Fibroblast of peridontal ligament (primary cell): ENCODE data around the gene TELO2.

Experiments
- DNase-seq: peaks from one replicate; pipeline ENCODE4 v3.0.0-alpha.2; 2010; ENCODE audit errors: extremely low read depth

The TELO2 gene

DNA sequence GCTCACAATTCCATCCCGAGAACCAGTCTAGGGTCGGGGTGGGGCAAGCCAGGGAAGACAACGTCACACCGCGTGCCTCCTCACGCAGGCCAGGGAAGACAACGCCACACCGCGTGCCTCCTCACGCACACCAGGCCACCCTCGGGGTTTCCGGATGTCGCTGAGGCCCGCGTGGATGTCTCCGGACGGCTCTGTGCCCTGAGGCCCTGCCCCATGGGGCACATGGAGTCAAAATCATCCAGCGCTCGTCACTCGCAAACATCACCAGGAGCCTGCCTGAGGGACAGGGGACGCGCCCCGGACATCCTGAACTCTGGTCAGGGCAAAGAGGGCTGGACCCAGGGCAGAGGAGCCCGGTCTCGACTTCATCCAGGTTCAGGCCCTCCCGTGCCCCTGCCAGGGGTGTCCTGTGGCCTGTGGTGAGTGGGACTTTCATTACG, 44.0 kb downstream of the TELO2 start:
- DNase-seq = no peak

DNA sequence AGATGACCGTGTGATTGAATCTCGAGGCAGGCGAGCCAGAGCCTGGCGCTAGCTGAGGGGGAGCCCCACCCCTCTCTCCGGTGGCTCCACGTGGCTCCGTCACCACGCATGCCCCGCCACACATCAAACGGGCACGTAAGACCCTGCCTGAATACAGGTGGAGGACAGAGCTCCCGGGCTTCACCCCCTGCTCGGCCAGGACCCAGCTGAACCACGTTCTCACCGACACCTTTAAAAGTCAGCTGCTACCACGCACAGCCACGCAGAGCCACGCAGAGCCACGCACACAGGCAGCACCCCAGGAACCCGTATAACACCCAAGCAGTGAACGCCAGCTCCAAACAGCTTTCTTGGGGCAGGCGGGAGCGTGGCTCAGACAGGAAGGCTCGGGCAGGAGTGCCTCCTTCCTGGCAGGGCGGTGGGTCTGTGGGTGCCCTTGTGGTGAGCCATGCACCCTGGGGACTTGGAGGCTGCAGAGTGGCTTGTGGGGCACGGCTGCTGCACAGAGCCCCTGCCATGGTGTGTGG, 44.7 kb downstream of the TELO2 start:
- DNase-seq = no peak

DNA sequence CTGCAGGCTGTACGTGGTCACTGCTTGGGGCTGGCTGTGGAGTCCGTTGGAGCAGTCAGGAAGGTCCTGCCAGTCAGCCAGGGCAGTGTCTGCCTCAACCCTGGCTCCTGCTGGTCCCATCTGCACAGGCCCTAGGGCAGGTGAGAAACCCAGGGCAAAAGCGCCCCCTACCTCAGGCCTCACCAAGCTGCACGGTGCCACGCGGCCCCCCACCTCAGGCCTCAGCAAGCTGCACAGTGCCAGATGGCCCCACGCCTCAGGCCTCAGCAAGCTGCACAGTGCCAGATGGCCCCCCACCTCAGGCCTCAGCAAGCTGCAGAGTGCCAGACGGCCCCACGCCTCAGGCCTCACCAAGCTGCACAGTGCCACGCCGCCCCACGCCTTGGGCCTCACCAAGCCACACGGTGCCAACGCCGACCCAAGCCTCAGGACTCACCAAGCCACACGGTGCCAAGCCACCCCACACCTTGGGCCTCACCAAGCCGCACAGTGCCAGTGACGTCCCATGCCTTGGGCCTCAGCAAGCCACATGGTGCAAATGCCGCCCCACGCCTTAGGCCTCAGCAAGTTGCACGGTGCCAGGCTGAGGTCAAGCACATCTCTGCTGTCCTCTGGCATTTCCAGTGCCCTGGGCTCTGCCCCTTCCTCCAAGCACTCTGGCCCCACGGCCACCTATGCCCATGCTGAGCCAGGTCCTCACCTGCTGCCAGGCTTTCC, 45.8 kb downstream of the TELO2 start:
- no peak for DNase-seq

DNA sequence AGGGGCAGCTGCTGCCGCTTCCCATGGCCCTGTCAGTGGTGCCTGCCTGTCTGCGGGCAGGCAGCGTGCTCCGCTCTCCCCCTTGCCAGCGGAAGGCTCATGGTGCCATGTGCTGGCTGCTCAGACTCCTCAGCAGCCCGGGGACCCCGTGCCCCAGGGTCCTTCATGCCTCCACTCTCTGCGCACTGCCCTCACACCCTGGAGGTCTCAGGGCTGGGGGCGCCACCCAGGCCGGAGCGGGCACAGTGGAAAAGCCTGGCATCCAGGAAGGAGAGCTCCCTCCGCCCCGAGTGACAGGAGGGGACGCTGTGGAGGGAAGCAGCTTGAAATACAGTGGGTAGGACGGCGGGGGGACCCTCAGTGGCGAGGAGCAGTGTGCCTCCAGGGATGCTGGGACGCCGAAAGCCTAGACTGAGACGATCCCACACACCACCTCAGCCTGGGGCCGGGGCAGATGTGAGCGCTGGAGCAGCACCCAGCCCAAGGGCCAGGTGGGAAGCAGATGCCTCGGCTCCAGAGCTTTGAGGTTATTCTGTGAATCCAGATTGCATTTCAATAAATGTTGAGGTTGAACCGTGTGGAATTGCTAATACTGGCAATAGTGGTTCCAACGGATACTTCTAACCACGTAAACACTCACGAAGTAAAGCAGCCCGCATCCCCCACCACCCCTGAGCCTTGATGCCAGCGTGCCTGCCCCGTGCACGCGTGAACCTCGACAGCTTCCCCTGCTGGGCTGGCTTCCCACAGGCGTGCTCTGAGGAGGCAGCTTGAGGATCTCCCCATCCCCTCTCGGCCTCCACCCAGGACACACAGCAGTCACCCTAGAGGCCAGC, 46.8 kb downstream of the TELO2 start:
- no peak for DNase-seq

DNA sequence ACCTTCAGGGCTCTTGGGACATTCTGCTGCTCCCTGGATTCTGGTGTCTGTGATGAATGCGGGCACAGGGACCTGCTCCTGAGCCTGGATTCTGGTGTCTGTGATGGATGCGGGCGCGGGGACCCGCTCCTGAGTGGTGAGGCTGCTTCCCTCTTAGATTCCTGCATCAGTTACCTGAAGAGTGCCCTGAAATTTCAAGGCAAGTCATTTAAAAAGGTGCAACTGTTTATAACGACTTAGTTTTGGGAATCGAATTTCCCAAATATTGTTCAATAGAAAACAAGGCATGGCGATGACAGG, 47.3 kb downstream of the TELO2 start:
- no peak for DNase-seq

DNA sequence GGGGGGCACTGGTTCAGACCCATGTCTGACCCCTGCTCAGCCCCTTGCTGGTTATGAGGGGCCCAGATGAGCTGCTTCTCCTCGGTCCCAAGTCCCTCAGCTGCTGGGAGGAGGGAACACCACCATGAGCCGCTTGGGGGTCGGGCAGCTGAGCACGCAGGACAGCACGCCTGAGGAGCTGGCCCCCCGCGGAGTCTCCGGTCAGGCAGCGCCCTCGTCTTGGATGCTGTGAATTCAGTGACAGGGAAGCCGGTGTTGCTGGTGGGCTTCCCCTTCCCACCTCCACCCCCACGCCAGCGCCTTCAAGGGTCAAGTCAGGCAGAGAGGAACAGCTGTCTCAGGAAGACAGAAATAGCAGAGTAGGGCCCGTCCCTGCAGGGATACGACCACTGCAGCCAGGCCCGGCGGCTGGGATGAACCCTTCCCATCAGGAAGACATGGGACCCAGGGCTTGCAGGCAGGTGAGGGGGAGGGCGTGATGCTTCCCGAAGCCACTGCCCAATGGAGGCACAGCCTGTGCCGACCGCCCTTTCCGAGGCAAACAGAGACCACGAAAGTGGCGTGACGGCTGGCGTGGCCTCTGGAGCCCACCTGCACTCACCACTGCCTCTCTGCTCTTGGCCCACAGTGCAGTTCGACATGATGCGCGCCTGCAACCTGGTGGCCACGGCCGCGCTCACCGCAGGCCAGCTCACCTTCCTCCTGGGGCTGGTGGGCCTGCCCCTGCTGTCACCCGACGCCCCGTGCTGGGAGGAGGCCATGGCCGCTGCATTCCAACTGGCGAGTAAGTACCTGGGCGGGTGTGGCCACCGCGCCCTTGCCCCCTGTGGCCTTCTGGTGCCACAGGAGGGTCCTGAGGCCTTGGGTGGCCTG, 48.4 kb downstream of the TELO2 start:
- no peak for DNase-seq

DNA sequence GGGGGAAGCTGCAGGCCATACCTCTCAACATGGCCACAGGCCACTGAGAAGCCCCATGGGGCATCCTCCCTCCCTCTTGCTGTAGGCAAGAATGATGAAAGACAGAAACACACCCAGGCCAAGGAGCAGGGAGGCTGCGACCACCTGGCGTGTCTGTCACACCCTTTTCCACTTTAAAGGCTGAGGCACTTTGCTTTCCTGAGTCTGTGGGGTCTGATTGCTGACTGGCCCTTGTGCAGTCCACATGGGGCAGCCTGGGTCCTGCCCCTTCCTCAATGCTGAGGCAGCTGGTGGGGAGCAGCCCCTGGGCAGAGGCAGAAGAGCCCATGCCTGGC, 49.0 kb downstream of the TELO2 start:
- no peak for DNase-seq

DNA sequence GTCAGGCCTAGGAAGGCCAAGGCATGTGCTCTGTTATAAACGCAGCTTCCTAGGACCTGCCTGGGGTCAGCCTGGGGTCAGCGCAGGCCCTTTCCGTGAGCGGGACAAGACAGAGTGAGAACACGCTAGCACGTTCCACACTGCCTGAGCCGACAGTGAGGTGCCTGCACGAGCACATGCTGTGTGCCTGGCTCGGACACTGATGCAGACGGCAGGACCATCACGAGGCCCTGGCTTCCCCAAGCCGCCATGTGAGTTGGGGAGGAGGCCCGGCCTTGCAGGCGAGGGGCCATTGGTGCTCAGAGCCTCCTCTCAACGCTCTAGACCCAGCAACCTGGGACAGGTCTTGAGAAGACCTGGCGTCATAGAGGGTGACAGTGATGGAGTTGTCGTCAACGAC, 49.4 kb downstream of the TELO2 start:
- no peak for DNase-seq

DNA sequence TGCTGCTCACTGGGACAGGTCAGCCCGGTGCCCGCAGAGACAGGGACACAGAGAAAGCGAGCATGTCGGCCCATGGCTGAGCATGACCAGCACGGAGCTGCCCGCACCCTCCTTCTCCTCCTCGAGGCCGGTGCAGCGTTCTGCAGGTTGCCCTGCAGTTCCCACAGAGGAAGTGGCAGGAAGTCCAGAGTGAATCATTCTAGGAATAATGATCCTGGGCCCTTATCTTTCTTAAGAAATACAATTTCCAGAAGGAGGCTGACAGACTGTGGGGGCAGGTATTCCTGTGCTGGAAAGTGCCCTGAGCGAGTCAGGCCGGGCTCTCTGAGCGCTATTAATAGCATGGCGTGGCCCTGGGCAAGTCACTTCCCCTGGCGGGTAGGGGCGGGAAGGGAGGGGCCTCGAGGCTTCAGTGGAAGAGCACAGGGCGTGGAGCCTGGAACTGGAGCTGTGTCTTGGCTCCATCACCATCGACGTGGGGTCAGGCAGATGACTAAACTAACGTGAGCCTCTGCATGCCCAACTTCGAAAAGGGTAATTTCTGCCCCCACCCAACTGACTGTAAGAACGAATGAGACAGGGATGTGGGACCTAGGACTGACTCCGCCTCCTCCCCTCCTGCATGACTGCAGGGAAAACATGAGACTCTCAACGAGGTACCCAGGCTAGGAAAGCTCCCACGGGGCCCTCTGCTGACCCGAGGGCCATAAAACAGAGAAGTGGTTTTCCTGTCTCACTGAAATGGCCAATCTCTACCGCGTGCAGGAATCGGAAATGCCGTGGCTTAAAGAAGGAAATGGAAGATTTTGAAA, 50.1 kb downstream of the TELO2 start:
- DNase-seq = peak; percentile 56

DNA sequence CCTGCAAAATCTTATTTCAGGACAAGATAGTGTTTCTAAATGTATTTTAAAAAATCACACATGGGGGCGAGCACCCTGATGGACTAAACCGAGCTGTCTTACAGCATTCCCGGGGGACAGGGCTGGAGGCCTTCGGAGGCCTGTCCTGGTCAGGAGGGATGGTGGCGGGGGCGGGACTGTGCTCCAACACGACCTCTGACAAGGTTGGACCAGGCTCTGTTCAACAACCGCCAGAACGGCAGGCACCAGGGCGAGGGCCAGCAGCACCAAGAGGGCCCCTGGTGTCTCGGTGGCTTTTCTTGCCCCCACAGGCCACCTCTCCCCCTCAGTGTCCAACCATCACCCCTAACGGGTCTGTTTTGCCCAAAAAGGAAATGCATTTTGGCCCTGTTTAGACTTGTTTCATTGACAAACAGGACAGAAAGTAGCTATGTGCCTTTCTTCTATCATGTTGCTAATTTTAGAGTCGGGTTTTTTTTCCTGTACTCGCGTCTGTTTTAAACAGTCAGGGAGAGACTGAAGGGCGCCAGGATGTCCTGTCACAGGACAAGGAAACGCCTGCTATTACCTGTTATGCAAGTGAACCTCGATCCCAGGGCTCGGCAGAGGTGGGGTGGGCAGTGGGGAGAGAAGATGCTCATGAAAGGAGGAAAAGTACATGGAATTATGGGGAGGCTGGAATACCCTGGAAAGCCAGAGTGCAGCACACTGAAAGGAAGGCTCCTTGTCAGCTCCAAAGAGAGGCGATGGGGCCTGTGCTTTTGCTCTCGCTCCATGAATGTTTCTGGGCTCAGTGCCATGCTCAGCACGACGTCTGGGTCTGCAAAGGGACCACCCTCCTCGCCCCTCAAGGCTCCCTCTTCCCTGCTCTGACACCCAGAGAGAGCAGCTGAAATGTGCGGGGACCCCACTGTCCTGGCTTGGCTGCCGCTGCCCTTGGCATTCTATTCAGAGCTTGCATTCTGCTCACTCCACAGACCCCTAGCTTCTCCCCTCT, 52.2 kb downstream of the TELO2 start:
- no peak for DNase-seq

DNA sequence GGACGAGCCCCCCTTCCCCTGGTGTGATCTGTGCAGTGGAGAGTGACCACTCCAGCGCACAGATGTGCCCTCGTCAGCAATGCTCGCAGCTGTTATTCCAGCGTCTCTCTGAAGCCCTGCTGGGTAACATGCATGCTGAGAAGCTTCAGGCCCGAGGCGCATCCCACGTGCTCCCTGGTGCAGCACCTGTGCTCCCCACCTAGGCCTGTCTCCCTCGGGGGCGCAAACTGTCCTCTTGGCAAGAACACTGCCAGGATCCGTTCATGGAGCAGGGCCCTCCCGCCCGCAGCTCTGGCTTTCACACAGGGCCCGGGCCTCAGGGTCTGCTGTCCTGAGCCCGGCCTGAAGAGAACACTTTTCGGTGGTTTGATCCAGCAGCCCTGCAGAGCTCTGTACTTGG, 53.3 kb downstream of the TELO2 start:
- no peak for DNase-seq

DNA sequence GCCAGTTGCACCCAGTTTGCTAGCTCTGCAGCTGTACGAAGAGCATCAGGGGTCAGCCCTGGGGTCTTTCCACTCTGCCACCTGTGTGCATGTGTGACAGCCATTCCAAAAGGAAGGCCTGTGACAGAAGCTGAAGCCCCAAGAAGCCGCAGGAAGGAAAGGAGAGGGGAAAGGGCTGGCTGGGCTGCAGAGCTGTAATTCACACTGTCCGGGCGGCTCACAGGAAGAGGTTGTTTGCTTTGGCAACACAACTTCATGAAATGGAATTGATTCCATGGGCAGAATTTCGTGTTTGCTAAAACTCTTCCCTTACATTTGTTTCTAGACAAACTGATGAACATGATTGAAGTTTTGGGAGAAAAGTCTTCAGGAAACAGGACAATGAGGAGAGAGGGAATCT, 55.1 kb downstream of the TELO2 start:
- peak; percentile 45 for DNase-seq

DNA sequence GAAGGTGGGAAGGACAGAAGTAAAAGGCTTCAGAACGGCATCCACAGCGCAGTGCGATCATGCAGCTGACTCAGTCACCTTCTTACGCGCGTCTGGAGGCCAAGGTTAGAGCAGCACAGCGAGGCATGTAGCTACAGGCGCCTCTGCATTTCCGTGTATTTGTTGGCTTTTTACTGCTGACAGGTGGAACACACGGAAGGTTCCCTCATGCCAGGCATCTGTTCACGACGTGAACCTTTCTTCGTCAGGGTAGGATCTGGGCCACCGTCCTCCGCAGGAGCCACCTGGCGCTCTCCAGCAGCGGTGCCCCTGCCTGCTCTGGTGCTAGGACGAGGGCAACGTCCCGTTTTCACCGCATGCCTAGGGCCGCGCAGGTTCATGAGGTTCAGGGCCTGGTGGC, 55.6 kb downstream of the TELO2 start:
- DNase-seq = no peak

DNA sequence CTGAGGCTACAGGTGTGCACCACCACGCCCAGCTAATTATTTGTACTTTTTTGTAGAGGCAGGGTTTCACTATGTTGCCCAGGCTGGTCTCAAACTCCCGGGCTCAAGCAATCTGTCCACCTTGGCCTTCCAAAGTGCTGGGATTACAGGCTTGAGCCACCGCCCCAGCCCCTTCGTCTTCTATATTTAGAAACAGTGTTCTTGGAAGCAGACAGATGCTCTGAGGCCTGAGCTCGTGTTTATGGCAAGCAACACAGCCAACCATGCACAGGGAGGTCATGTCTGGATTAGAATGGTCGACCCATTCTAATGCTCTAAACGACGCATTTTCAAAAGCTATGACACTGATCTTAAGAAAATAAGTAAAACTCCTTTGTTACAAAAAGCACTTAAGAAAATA, 56.9 kb downstream of the TELO2 start:
- no peak for DNase-seq

DNA sequence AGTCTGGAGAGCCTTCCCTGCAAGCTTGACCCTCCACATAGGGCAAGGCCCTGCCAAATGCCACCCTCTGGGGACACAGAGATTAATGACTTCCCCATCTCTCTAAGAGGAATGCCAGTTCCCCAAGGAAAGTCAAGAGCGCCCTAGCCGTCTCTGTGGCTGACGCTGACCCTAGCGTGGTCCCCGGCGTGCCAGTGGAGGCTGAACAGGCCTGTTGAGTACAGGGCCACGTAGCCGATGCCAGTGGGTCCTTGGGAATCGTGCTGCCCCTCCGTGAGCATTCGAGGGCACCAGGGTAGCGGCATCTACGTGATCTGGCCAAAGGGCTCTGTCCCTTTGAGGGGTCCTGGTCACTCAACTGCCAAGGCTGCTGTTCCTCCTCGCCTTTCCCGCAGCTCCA, 57.5 kb downstream of the TELO2 start:
- DNase-seq = no peak

DNA sequence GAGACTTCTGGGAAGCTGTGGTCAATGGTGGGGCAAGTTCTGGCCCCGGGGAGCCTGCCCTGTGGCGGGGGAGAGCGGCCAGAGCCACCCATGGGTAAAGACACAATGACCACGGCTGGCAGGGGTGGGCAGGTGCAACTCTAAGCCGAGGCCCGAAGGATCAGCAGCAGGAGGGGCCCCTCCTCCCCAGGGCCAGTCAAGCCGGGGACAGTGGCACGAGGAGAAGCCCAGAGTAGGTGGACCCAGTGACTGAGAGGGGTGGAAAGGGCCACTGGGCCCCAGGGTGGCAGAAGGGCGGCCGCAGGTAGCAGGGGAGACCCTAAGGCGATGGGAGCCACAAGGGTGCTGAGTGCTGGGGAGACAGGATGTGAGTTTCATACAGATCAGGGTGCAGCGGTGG, 58.0 kb downstream of the TELO2 start:
- no peak for DNase-seq

DNA sequence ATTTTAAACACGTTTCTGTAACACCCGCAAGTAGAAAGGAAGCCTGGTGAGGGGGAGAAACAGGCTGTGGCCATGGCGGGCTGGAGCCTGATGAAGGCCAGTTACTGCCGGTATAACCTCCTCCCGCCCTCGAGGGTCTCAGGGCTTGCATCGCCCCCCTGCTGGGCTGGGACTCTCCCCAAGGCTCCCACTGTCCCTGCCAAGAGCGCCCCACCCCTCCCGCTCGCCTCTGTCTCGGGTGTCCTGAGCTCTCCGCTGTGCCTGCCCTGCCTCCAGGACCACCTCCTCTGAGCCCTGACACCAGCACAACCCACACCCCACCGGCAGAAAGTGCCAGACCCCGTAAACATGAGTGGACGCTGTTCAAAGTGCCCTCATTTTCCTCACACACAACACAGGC, 59.0 kb downstream of the TELO2 start:
- DNase-seq = no peak

DNA sequence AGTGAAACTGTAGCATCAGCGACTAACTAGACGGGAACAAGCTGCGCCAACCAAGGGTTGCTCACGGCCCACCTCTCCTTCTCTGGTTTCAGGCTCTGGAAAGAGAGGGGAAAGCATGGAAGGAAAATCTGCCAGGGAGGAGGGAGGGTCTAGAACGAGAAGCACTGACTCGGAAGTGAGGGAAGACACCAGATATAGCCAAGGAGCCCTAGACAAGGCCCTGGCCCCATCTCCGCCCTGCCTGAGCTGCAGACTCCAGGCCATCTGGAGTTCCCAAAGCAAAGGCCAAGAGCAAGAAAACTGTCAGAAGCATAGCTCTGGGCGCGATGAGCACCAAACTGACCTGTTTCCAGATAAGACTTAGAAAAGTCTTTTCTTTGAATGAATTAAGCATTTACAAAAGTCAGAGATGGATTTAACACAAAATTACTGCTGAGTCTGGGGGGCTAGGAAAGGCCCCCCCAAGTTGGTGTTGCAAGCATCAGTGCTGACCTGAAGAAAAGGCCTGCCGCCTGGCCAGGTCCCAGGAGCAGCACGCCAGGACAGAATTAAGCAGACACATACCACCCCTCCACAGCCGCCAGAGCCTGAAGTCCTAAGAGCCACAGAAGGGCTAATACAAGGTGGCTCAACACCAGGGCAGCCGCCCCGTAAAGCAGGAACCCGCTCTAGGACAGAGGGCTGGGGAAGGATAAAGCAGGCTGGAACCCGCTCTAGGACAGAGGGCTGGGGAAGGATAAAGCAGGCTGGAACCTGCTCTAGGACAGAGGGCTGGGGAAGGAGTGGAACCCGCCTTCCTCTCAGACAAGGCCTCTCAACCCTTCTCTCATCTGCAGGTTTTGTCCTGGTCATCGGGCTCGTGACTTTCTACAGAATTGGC, 61.0 kb downstream of the TELO2 start:
- no peak for DNase-seq

DNA sequence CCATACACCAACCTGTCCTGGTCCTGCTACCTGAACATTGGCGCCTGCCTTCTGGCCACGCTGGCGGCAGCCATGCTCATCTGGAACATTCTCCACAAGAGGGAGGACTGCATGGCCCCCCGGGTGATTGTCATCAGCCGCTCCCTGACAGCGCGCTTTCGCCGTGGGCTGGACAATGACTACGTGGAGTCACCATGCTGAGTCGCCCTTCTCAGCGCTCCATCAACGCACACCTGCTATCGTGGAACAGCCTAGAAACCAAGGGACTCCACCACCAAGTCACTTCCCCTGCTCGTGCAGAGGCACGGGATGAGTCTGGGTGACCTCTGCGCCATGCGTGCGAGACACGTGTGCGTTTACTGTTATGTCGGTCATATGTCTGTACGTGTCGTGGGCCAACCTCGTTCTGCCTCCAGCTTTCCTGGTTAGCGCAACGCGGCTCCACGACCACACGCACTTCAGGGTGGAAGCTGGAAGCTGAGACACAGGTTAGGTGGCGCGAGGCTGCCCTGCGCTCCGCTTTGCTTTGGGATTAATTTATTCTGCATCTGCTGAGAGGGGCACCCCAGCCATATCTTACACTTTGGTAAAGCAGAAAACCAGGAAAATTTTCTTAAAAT, 61.8 kb downstream of the TELO2 start:
- no peak for DNase-seq
